Inflammatory macrophage (primary cell): ENCODE data around the gene HEXIM2.
"Not testable (repeated sequence)": the region's sequence is repeated elsewhere in the genome, so short reads cannot be mapped to it uniquely, and the experiment has no call there.

Experiments
- DNase-seq, 2 donors: peaks; one replicate each; pipeline ENCODE4 v3.0.0-alpha.2; 2020 to 2022
- total RNA-seq, 18 experiments: gene quantifications; one replicate each; lab custom pipeline; 2026; ENCODE audit warnings: mixed read lengths in 6 of 18, inconsistent platforms in 2 of 18; lab: John Stamatoyannopoulos, UW

The HEXIM2 gene, protein sequence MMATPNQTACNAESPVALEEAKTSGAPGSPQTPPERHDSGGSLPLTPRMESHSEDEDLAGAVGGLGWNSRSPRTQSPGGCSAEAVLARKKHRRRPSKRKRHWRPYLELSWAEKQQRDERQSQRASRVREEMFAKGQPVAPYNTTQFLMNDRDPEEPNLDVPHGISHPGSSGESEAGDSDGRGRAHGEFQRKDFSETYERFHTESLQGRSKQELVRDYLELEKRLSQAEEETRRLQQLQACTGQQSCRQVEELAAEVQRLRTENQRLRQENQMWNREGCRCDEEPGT
- 0.12 to 3.0 (median 1.0) reads per million in 18 experiments for total RNA-seq

DNA sequence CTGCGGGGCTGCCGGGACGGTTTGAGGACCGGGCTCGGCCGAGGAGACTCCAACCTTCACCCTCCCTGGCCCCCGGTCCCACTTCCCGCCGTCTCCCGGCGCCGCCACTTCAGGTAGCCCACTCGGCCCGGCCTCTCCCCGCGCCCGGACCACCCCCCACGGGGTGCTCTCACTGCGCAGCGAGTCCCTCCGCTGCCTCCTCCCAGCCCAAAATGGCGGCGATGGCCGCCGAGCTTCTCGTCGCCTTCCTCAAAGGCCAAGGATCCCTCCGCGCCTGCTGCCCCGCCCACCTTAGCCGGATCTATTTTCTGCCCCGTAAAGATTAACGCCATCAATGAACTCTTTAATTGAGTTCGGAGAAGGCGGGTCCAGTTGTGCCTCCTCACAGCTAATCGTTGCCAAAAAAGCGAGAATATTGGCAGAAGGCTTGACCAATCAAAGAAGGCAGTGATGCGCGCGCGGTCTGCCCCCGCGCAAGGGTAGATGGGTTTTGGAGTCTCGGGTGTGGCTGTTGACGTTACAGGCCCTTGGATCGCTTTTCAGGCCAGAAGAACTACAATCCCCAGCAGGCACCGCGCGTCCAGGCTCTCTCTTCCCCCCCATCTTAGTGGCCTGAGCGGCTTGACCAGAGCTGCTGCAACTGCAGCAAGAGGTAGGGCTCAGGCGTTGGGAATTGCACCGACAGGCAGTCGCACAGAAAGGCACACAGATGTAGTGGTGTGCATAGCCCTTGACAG lies at the start of gene HEXIM2:
HEXIM2 (plus strand) TSS at position 588 of the 737 bp plus-strand sequence. CDS start 919 bp downstream, outside the sequence.
- peak; percentile 100 for DNase-seq

DNA sequence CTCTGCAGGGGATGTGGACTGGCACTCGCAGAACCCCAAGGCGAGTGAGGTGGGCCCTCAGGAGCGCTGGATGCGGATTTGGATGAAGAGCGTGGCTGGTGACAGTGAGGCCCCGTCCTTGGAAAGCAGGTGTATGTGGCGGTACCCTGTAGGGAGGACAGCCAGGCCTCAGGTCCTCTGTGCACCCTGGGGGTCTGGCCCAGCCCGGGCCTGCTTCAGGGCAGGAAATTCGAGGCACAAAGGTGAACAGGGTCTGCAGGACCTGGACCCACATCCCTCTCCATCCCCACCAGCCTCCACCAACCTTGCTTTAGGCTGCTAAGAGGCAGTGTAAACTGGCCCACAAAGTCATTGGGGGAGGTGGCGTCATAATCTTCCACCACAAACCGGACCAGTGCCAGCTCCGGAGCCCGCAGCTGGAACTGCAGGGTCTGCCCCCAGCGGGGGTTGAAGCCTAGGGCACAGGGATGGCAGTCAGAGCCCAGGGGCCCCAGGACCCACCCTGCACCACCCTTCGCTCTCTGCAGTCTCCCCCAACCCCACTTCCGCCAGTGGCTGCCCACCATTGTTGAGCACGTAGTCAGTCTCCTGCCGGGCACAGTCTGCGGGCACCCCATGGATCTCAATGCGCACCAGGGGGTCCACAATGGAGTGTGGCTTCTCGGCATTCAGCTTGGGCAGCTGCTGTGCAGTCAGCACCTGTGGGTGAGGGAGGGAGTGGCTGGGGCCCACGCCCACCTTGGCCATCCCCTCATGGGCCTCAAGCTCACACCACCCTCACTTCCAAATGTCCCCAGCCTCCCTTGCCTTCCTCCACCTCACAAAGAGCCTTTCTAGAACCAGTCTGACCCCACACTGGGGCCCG lies 48.9 kb upstream of the HEXIM2 start:
- no peak for DNase-seq

DNA sequence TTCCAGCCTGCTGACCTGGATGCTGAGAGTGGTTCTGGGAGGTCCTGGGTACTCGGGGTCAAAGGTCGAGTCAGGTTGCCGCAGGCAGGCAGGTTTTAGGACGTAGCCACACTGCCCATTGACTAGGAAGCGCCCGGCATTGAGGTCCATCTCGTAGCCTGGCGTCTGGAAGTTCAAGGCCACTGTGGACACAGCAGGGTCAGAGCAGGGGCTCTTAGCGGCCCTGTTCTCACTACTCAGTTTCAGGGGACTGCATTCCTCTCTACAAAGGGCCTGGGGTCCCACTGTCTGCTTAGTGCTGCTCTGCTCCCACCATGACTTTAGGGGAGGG lies 48.3 kb upstream of the HEXIM2 start:
- no peak for DNase-seq

DNA sequence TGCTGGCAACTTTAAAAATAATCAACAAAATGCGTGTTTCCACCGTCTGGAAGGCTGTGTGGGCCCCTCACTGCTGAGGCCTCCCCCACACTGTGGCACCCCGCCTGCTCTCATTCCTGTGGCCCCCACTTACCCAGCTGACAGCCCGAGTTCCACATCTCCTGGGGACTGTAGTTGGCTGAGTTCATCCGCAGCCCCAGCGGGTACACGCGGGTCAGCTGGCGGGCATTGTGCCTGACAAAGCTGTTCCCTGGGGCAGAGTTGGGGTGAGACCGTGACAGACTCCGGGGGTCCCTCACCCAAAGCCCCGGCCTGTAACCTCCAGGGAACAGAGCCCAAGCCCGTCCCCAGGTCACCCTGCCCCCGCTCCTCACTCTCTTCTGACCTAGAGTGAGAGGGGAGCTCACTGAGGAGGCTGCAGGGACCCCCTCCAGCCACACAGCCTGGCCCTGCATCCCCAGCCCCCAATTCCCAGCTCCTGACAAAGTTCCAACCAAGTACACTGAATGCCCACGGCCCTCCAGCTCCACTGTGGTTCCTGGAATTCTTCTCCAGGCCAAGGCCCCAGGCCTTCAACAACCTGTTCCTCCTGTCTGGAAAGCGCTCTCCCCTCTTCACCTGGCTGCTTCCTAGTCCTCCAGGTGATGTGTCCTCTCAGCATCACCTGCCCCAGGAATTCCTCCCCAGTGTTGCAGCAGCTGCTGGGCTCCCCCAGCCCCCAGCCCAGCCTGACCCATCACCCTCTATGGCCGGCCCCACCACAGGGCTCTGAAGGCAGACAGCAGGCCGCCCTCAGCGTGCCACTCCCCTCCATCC lies 47.4 kb upstream of the HEXIM2 start:
- no peak for DNase-seq

- no peak for DNase-seq
Measured at GRCh38 chr17:45115015-45115625, 46.6 kb upstream of the HEXIM2 start.

- no peak for DNase-seq
Measured at GRCh38 chr17:45115871-45116270, 45.8 kb upstream of the HEXIM2 start.

- no peak for DNase-seq
Measured at GRCh38 chr17:45116434-45117016, 45.1 kb upstream of the HEXIM2 start.

DNA sequence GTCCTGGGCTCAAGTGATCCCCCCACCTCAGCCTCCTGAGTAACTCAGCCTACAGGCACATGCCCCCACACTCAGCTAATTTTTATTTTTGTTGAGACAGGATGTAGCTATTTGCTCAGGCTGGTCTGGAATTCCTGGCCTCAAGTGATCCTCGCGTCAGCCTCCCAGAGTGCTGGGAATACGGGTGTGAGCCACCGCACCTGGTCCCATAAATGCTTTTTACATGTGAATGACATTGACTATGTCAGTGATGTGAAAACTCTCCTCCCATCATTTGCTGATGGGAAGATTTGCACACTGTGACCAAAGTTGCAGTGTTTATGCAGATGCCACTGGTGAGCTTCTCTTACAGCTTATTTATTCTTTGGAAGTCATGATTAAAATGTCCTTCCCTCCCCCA lies 44.3 kb upstream of the HEXIM2 start:
- DNase-seq = no peak

- DNase-seq = no peak
Measured at GRCh38 chr17:45117848-45118646, 43.6 kb upstream of the HEXIM2 start.

DNA sequence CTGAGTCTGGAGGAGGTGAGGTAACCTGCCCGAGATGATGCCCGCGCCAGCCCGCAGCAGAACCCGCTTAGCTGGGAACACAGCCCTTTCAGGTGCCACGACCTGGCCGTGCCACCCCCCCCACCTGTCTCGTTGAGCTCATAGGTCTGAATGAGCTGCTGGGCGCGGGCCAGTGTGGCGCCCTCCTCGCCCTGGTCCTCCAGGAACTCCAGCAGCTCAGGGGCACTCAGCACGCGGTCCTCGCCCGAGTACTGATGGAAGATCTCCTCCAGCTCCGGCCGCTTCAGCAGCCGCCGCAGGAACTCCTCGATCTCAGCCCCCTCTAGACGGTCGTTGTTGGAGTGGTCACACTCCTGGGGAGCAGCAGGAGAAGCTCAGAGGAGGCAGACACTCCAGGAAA lies 43.0 kb upstream of the HEXIM2 start:
- DNase-seq = no peak

DNA sequence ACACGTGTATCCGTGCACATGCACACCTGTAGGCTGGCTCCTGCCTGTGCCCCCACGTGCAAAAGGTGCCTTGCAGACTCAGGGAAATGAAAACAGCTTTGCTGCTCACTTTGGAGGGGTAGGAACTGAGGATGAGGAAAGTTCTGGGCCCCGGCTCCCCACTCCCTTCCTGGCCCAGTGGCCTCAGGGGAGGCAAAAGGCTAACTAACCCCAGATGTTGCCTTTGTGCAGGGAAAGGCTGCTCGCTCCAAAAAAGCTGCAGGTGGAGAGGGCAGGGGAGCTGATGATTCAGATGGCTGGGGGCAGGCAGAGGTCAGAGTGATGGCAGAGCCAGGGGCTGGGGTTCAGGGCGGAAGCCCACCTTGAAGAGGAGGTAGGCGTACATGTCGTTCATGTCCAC lies 41.7 kb upstream of the HEXIM2 start:
- no peak for DNase-seq

DNA sequence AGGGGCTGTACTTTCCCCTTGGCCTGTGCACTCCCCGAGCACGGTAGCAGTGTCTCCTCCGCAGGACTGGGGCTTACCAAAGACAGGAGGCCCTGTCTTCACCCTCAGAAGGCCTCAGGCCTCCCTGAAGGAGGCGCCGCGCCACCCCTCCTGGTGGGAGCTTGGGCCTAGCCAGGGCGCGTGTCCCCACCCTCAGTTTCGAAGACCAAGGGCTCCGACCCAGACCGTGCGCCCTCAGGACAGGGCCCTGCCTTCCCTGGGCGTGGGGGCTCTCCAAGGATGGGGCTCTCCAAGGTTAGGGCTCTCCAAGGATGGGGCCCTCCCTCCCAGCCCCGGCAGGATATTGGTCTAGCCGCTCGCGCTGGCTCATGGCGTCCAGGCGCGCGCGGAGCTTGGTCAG lies 41.1 kb upstream of the HEXIM2 start:
- DNase-seq = no peak

GRCh38 chr17:45121055-45121454 lies 40.6 kb upstream of the HEXIM2 start:
- no peak for DNase-seq

DNA sequence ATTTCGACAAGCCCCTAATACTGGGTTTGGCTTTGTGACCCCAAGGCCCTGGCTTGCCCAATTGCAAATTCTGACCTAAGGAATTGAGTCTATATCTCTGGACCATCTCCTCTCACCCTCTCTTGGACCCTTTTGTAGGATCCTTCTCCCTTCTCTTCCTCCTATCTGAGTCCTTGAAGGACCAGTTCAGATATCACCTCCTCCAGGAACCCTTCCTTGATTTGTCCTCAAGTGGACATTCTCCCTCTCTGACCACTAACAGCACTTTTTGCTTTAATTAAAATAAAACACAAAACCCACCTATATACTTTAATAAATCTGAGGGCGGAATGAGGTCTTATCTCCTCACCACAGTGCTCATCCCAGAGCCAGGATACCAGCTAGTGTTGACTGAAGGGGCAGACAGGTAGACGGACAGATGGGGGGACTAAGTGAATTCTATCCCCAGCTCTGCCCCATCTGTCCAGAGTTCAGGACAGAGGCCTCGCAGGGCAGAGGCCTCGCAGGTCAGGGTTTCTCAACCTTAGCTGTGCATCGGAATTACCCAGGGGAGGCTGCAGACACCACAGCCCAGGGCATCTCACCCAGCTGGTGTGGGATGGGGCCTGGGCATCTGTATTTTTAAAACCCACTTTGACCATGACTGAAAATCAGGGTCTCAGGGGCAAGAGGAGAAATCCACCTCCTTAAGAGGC lies 38.5 kb upstream of the HEXIM2 start:
- DNase-seq = no peak

- DNase-seq = peak; percentile 67 to 78
Measured at GRCh38 chr17:45123930-45124796, 37.5 kb upstream of the HEXIM2 start.

GRCh38 chr17:45124797-45125122 lies 36.9 kb upstream of the HEXIM2 start:
- not testable (repeated sequence) for DNase-seq

DNA sequence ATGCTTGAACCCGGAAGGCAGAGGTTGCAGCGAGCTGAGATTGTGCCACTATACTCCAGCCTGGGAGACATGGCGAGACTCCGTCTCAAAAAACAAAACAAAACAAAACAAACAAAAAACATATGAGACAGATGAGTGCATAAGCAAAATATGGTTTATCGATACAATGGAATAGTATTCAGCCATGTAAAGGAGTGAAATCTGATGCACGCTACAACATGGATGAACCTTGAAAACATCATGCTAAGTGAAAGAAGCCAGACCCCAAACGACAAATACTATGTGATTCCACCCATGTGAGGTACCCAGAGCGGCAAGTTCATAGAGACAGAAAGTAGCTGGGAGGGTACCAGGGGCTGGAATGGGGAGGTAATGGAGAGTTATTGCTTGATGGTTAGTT lies 36.2 kb upstream of the HEXIM2 start:
- no peak for DNase-seq

DNA sequence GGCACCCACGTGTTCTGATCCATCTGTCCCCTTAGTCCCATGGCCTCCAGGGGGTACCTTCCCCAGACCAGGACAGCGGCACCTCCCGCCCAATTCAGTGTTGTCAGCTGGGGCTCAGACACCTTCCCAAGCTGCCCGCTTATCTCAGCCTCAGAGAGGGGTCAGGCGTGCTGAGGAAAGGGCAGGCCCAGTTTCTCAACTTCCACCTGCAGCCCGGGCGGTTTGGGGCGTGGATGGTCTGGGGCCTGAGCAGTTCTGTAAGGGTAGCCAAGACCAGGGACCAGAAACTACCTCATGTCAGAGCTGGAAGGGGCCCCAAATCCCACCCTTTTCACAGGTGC lies 34.5 kb upstream of the HEXIM2 start:
- DNase-seq = no peak

- DNase-seq = no peak
Measured at GRCh38 chr17:45127548-45128300, 34.0 kb upstream of the HEXIM2 start.
